IMR-90 (cell line): ENCODE results near the gene GADD45A. TPM values are rescaled to one million over a fixed set of nuclear protein-coding genes. Genes with fewer than 3 reads are reported as not detected.

ENCODE experiments used
- ATAC-seq: fragments of 200-7000 bp; cut with Tn5 transposase; 2 replicates; pipeline ENCODE4 v1.9.1; 2020; ENCODE audit warnings: low read depth, mild to moderate bottlenecking, moderate library complexity
- BruUV-seq: library from RNA; stranded (reverse); fragments of 400-500 nt; replicated peaks from 2 replicates; lab custom pipeline; 2021; lab: Mats Ljungman, UMichigan
- CTCF ChIA-PET: fragments of 300-600 bp; formaldehyde crosslinking; extraction: SDS; loops from one replicate; lab custom pipeline; 2021; ENCODE audit warnings: antibody characterized with exemption; lab: Yijun Ruan, JAX
- POLR2A ChIA-PET: fragments of 300-600 bp; sonication (Branson Sonifier 250); formaldehyde crosslinking; loops from one replicate; lab custom pipeline; 2022; ENCODE audit warnings: antibody characterized with exemption; ENCODE audit not compliant: unreplicated experiment; lab: Charles Lee
- DNase-seq: peaks from one replicate; pipeline ENCODE4 v3.0.0; 2013
- H2AFZ ChIP-seq: replicated peaks from 2 replicates; pipeline ENCODE3; 2013; ENCODE audit warnings: low read length, mild to moderate bottlenecking; ENCODE audit not compliant: poor library complexity
- H2AK5ac ChIP-seq: 2 replicates; pipeline ENCODE4 v1.6.1; 2013; ENCODE audit warnings: low read depth, low read length, inconsistent platforms
- H2AK9ac ChIP-seq: replicated peaks from 2 replicates; pipeline ENCODE3; 2013; ENCODE audit warnings: mild to moderate bottlenecking, low read depth, low read length, moderate library complexity; ENCODE audit not compliant: poor library complexity
- H2BK120ac ChIP-seq: 2 replicates; pipeline ENCODE4 v1.6.1; 2013; ENCODE audit warnings: low read depth, low read length, inconsistent platforms
- H2BK15ac ChIP-seq: 3 replicates; pipeline ENCODE4 v1.6.1; 2013; ENCODE audit warnings: low read depth, low read length, inconsistent platforms
- H2BK20ac ChIP-seq: 2 replicates; pipeline ENCODE4 v1.6.1; 2013; ENCODE audit warnings: low read depth, mild to moderate bottlenecking, inconsistent platforms, low read length, moderate library complexity
- H2BK5ac ChIP-seq: 2 replicates; pipeline ENCODE4 v1.6.1; 2013; ENCODE audit warnings: mild to moderate bottlenecking, low read depth, low read length, inconsistent platforms; ENCODE audit not compliant: poor library complexity, severe bottlenecking
- H3K14ac ChIP-seq: replicated peaks from 2 replicates; pipeline ENCODE4 v1.6.1; 2013; ENCODE audit warnings: low read depth, low read length, inconsistent platforms
- H3K18ac ChIP-seq: 2 replicates; pipeline ENCODE4 v1.6.1; 2013; ENCODE audit warnings: low read depth, low read length, control low read depth
- H3K23ac ChIP-seq: 2 replicates; pipeline ENCODE4 v1.6.1; 2013; ENCODE audit warnings: low read depth, low read length, inconsistent platforms
- H3K27ac ChIP-seq: 2 replicates; pipeline ENCODE4 v1.5.1; 2013; ENCODE audit warnings: mild to moderate bottlenecking, control low read depth, low read length; ENCODE audit not compliant: insufficient read depth
- H3K27me3 ChIP-seq: 2 replicates; pipeline ENCODE4 v1.6.1; 2013; ENCODE audit warnings: low read length; ENCODE audit not compliant: control insufficient read depth, insufficient read depth
- H3K36me3 ChIP-seq: 2 replicates; pipeline ENCODE4 v1.6.1; 2013; ENCODE audit warnings: low read length, mixed read lengths; ENCODE audit not compliant: control insufficient read depth, insufficient read depth
- H3K4ac ChIP-seq: 2 replicates; pipeline ENCODE4 v1.6.1; 2013; ENCODE audit warnings: low read depth, low read length, inconsistent platforms
- H3K4me1 ChIP-seq: 2 replicates; pipeline ENCODE4 v1.6.1; 2013; ENCODE audit warnings: low read length, mixed read lengths; ENCODE audit not compliant: control insufficient read depth, insufficient read depth
- H3K4me2 ChIP-seq: 2 replicates; pipeline ENCODE4 v1.6.1; 2013; ENCODE audit warnings: low read depth, mild to moderate bottlenecking, control low read depth, low read length, moderate library complexity
- H3K4me3 ChIP-seq: 2 replicates; pipeline ENCODE4 v1.5.1; 2013; ENCODE audit warnings: low read depth, mild to moderate bottlenecking, control low read depth, low read length, moderate library complexity; ENCODE audit not compliant: insufficient read depth
- H3K56ac ChIP-seq: 2 replicates; pipeline ENCODE4 v1.6.1; 2013; ENCODE audit warnings: low read length, inconsistent platforms; ENCODE audit not compliant: insufficient read depth; ENCODE audit errors: extremely low read depth
- H3K79me1 ChIP-seq, 2 experiments: 2 replicates each; pipeline ENCODE4 v1.6.1; 2013; ENCODE audit warnings: low read length in 2 of 2, inconsistent platforms in 1 of 2, low read depth in 1 of 2
- H3K9ac ChIP-seq: 2 replicates; pipeline ENCODE4 v1.6.1; 2013; ENCODE audit warnings: low read depth, low read length, control low read depth
- H3K9me1 ChIP-seq: 2 replicates; pipeline ENCODE4 v1.6.1; 2013; ENCODE audit warnings: low read length, inconsistent platforms; ENCODE audit not compliant: insufficient read depth
- H3K9me3 ChIP-seq: 2 replicates; pipeline ENCODE4 v1.6.1; 2013; ENCODE audit warnings: low read length; ENCODE audit not compliant: control insufficient read depth, insufficient read depth
- H4K20me1 ChIP-seq: 2 replicates; pipeline ENCODE4 v1.6.1; 2013; ENCODE audit warnings: low read length, inconsistent platforms; ENCODE audit not compliant: insufficient read depth
- H4K5ac ChIP-seq: 2 replicates; pipeline ENCODE4 v1.6.1; 2013; ENCODE audit warnings: mild to moderate bottlenecking, low read depth, low read length, control low read depth
- H4K8ac ChIP-seq, 2 experiments: 2 replicates each; pipeline ENCODE4 v1.6.1; 2013; ENCODE audit warnings: low read depth in 2 of 2, low read length in 2 of 2, control low read depth in 1 of 2, inconsistent platforms in 1 of 2
- H4K91ac ChIP-seq: 2 replicates; pipeline ENCODE4 v1.6.1; 2013; ENCODE audit warnings: low read depth, low read length, inconsistent platforms; ENCODE audit not compliant: insufficient read depth
- BHLHE40 ChIP-seq: fragments of 150-350 bp; IDR thresholded peaks from 2 replicates; pipeline ENCODE4 v1.6.1; 2016; ENCODE audit warnings: mild to moderate bottlenecking, low read depth, low read length
- CEBPB ChIP-seq: IDR thresholded peaks from 2 replicates; pipeline ENCODE4 v1.6.1; 2012; ENCODE audit warnings: low read depth, low read length, improper control_type of control experiment
- CHD1 ChIP-seq: IDR thresholded peaks from 2 replicates; pipeline ENCODE4 v1.6.1; 2012; ENCODE audit warnings: low read depth, low read length, improper control_type of control experiment
- CTCF ChIP-seq: conservative IDR thresholded peaks from 2 replicates; pipeline ENCODE4 v1.5.1; 2012; ENCODE audit warnings: mild to moderate bottlenecking, low read depth, low read length, improper control_type of control experiment
- FOS ChIP-seq: fragments of 150-350 bp; IDR thresholded peaks from 2 replicates; pipeline ENCODE4 v1.6.1; 2016; ENCODE audit warnings: low read depth, low read length
- MAFK ChIP-seq: IDR thresholded peaks from 2 replicates; pipeline ENCODE4 v1.6.1; 2012; ENCODE audit warnings: low read depth, low read length, improper control_type of control experiment
- MAZ ChIP-seq: IDR thresholded peaks from 2 replicates; pipeline ENCODE4 v1.6.1; 2012; ENCODE audit warnings: low read depth, mild to moderate bottlenecking, low read length, improper control_type of control experiment, moderate library complexity, borderline replicate concordance
- MXI1 ChIP-seq: IDR thresholded peaks from 2 replicates; pipeline ENCODE4 v1.6.1; 2012; ENCODE audit warnings: low read depth, mild to moderate bottlenecking, low read length, moderate library complexity, borderline replicate concordance
- NFE2L2 ChIP-seq: fragments of 150-350 bp; IDR thresholded peaks from 2 replicates; pipeline ENCODE4 v1.6.1; 2016; ENCODE audit warnings: low read depth, mild to moderate bottlenecking, low read length
- POLR2A ChIP-seq: IDR thresholded peaks from 2 replicates; pipeline ENCODE4 v1.6.1; 2012; ENCODE audit warnings: mild to moderate bottlenecking, low read depth, low read length
- RAD21 ChIP-seq: IDR thresholded peaks from 2 replicates; pipeline ENCODE4 v1.6.1; 2012; ENCODE audit warnings: low read length, improper control_type of control experiment
- RCOR1 ChIP-seq: IDR thresholded peaks from 2 replicates; pipeline ENCODE4 v1.6.1; 2012; ENCODE audit warnings: mild to moderate bottlenecking, low read length, improper control_type of control experiment; ENCODE audit not compliant: insufficient replicate concordance
- RFX5 ChIP-seq: IDR thresholded peaks from 2 replicates; pipeline ENCODE4 v1.8.0; 2012; ENCODE audit warnings: low read depth, mild to moderate bottlenecking, low read length, moderate library complexity
- SMC3 ChIP-seq: fragments of 150-350 bp; IDR thresholded peaks from 2 replicates; pipeline ENCODE4 v1.6.1; 2016; ENCODE audit warnings: low read depth, mild to moderate bottlenecking, antibody characterized with exemption, low read length, moderate library complexity
- USF2 ChIP-seq: fragments of 150-350 bp; IDR thresholded peaks from 2 replicates; pipeline ENCODE4 v1.6.1; 2017; ENCODE audit warnings: mild to moderate bottlenecking, antibody characterized with exemption, low read length, low read depth
- WGBS, 2 experiments: methylation state at CpG; one replicate each; pipeline versions ENCODE4 v1.1.5 to v1.1.7; 2013; ENCODE audit warnings: missing lambda C conversion rate in 2 of 2; ENCODE audit not compliant: insufficient read length in 1 of 2; ENCODE audit errors: extremely low coverage in 2 of 2; 5-methylcytosine and 5-hydroxymethylcytosine counted together
- dilution Hi-C: fragments of 300-500 bp; cut with HindIII; formaldehyde crosslinking; loops from one replicate; pipeline ENCODE4 v1.14.3; 2018; ENCODE audit warnings: low sequenced_read_pairs; ENCODE audit not compliant: unreplicated experiment
- in situ Hi-C: fragments of 300-500 bp; cut with MboI; formaldehyde crosslinking; loops from 3 replicates; pipeline ENCODE4 v1.14.3; 2019; ENCODE audit warnings: low sequenced_read_pairs, inconsistent platforms, mixed read lengths
- intact Hi-C: fragments of 100-400 bp; cut with micrococcal nuclease; formaldehyde crosslinking; loops from 2 replicates; pipeline ENCODE4 v1.10.0; 2022
- polyA plus RNA-seq, 3 experiments: library from polyadenylated mRNA; depleted of rRNA; stranded (reverse); fragments of >200 nt; gene quantifications; 2 replicates each; pipeline ENCODE4 v1.2.3, GENCODE V29; 2012; ENCODE audit warnings: low replicate concordance in 1 of 3
- total RNA-seq: library from RNA; depleted of rRNA; stranded (reverse); fragments of >200 nt; gene quantifications from 2 replicates; pipeline ENCODE4 v1.2.3, GENCODE V29; 2012

GADD45A gene
- total and polyA plus RNA-seq, 2 of the 4 experiments (the other 2 are of a cell fraction), result 10.9 to 114 TPM

- Histone ChIP-seq H2AK5ac (peak overlapping the region; percentile 83), H2AK9ac (peak overlapping the region; percentile 85), H2BK20ac (peak overlapping the region; percentile 44; the same call in 1 of the 2 replicates), H3K4ac (peak overlapping the region; percentile 69), H3K23ac (peak overlapping the region; percentile 77), H3K36me3 (peaks cover 5% of the 10 kb centered on the region), H2BK5ac (peak overlapping the region; percentile 37), H2AFZ (peak overlapping the region; percentile 75), H3K4me3 (peak overlapping the region; percentile 0; the same call in 1 of the 2 replicates), H4K8ac (peak overlapping the region; percentile 21 to 82; a peak in 2 of 4 replicates), H2BK15ac (peak overlapping the region; percentile 17; the same call in 2 of the 3 replicates), H3K18ac (peak overlapping the region; percentile 4), H3K79me1 (peaks cover 50 to 82% of the 10 kb centered on the region in 2 experiments), H3K4me2 (peak overlapping the region; percentile 37), H4K91ac (peak overlapping the region; percentile 82), H3K56ac (peak overlapping the region; percentile 63), H3K9ac (no peak overlapping the region), H4K5ac (peak overlapping the region; percentile 20), H2BK120ac (peak overlapping the region; percentile 58), H3K27me3 (no peaks in the 10 kb centered on the region), H3K9me3 (no peaks in the 10 kb centered on the region), H3K27ac (peak overlapping the region; percentile 63), H3K9me1 (peaks cover 46% of the 10 kb centered on the region), H3K14ac (peak overlapping the region; percentile 63), H3K4me1 (peaks cover 18% of the 10 kb centered on the region), H4K20me1 (peaks cover 6% of the 10 kb centered on the region)
- in situ Hi-C loops, result no loop called here
- DNase-seq (peak; percentile 96), ATAC-seq (peak; percentile 89)
- WGBS, 2 experiments, result 20% methylated on average over 1 of the region's 11 CpGs; no CpG with 5 or more reads in 1 of the 2 experiments
- intact Hi-C loops, result no loop called here
- dilution Hi-C loops, result no loop called here
- CTCF ChIA-PET, result no interaction called here
- no TSS peak for BruUV-seq
- POLR2A ChIA-PET, result interaction anchor here (0.6 kb wide), 1 partner anchor 51 kb away, joined by 3 read pairs; no protein-coding TSS in a partner anchor
- TF ChIP-seq CEBPB, result 0 out of 2 replicates have a peak, but pooled peaks have one; percentile 0
- TF ChIP-seq MAFK, result no peak
- no peak for TF ChIP-seq CTCF
- no peak for TF ChIP-seq RAD21
- TF ChIP-seq RCOR1, result peak; percentile 20
- 0 out of 2 replicates have a peak, but pooled peaks have one; percentile 36 for TF ChIP-seq MXI1
- no peak for TF ChIP-seq USF2
- TF ChIP-seq RFX5, result no peak
- peak; percentile 82 for TF ChIP-seq FOS
- TF ChIP-seq CHD1, result no peak
- no peak for TF ChIP-seq SMC3
- no peak for TF ChIP-seq NFE2L2
- TF ChIP-seq MAZ, result peak; percentile 79; the same call in 1 of the 2 replicates
- no peak for TF ChIP-seq POLR2A
- no peak for TF ChIP-seq BHLHE40
Measured at GRCh38 chr1:67735806-67736627, 51.0 kb downstream of the GADD45A start.
